ENCODE results near the gene AMY1A. TPM values are rescaled to one million over a fixed set of nuclear protein-coding genes. Genes with fewer than 3 reads are reported as not detected.
"Not testable (repeated sequence)": the region's sequence is repeated elsewhere in the genome, so short reads cannot be mapped to it uniquely, and the experiment has no call there.

The AMY1A gene
- not detected for total RNA-seq

- H3K36me3 Mint-ChIP-seq (ENCODE audit: low read depth); H3K27me3 Mint-ChIP-seq; H3K4me1 Mint-ChIP-seq (ENCODE audit: low read depth); H3K4me3 Mint-ChIP-seq; DNase-seq; POLR2A ChIA-PET; H3K9me3 Mint-ChIP-seq; CTCF ChIA-PET; intact Hi-C loops (cut with micrococcal nuclease); ATAC-seq; H3K27ac Mint-ChIP-seq: not testable (repeated sequence)
Measured at GRCh38 chr1:103655460-103655859, at the start of gene AMY1A. AMY1A (plus strand) TSS chr1:103655760; CDS start chr1:103656331, 571 bp downstream.

GRCh38 chr1:103616362-103616761 is 39.2 kb upstream of the AMY1A start:
- TF ChIP-seq CTCF (IDR thresholded peaks at IDR 0.05): no peak
- intact Hi-C loops (cut with micrococcal nuclease): no loop called here
- Mint-ChIP-seq H3K4me1 (ENCODE audit: low read depth) (no peaks in the 10 kb centered on the region), H3K9me3 (no peaks in the 10 kb centered on the region), H3K27me3 (no peaks in the 10 kb centered on the region), H3K4me3 (no peak overlapping the region), H3K27ac (no peak overlapping the region), H3K36me3 (ENCODE audit: low read depth) (no peaks in the 10 kb centered on the region)
- ATAC-seq (no peak), DNase-seq (no peak)
- ChIA-PET POLR2A (no interaction called here), CTCF (no interaction called here)

DNA sequence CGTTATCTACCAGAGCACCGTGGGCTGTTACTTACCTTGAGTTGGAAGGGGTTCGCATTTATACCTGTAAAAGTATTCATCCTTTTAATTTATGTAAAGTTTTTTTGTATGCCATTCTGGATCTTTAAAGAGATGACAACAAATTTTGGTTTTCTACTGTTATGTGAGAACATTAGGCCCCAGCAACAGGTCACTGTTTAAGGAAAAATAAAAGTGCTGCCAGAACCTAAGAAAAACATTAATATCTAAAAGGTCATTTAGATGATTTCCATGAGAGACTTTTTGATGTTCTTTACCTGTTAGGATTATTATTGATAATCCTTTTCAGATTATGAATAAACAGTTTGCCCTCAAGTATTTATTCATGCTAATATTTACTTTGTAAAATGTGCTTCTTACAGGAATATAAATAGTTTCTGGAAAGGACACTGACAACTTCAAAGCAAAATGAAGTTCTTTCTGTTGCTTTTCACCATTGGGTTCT is 38.5 kb upstream of the AMY1A start, which contains the start of gene AMY2A:
TSS of gene AMY2A (plus strand) at position 434 of the 484 bp plus-strand sequence. CDS start at position 448, 14 bp downstream.
- not testable (repeated sequence) for ATAC-seq

GRCh38 chr1:103627436-103627835 is 28.1 kb upstream of the AMY1A start:
- POLR2A ChIA-PET; intact Hi-C loops (cut with micrococcal nuclease); H3K27me3 Mint-ChIP-seq; H3K27ac Mint-ChIP-seq; H3K4me3 Mint-ChIP-seq; ATAC-seq; DNase-seq; H3K4me1 Mint-ChIP-seq (ENCODE audit: low read depth); CTCF ChIA-PET; H3K9me3 Mint-ChIP-seq; H3K36me3 Mint-ChIP-seq (ENCODE audit: low read depth): not testable (repeated sequence)

More for the DNA sequence above, 38.5 kb upstream of the AMY1A start, which contains the start of gene AMY2A:
- H3K27ac Mint-ChIP-seq; DNase-seq; H3K27me3 Mint-ChIP-seq; H3K4me1 Mint-ChIP-seq (ENCODE audit: low read depth); CTCF ChIA-PET; POLR2A ChIA-PET; intact Hi-C loops (cut with micrococcal nuclease); H3K36me3 Mint-ChIP-seq (ENCODE audit: low read depth); H3K4me3 Mint-ChIP-seq; H3K9me3 Mint-ChIP-seq: not testable (repeated sequence)

DNA sequence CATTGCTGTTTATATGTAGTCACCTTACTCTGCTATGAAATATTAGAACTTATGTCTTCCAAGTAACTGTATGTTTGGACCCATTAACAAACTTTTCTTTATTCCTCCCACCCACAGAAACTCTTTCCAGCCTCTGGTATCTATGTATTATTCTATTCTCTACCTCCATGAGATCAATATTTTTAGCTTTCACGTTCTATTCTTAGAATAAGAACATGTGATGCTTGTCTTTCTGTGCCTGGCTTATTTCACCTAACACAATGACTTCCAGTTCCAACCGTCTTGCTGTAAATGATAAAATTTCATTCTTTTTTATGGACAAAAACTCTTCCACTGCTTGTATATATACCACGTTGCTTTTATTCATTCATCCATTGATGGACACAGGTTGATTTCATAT is 14.4 kb upstream of the AMY1A start:
- POLR2A ChIA-PET; H3K36me3 Mint-ChIP-seq (ENCODE audit: low read depth); H3K4me1 Mint-ChIP-seq (ENCODE audit: low read depth); H3K27ac Mint-ChIP-seq; DNase-seq; CTCF ChIA-PET; H3K9me3 Mint-ChIP-seq; intact Hi-C loops (cut with micrococcal nuclease); H3K27me3 Mint-ChIP-seq; ATAC-seq; H3K4me3 Mint-ChIP-seq: not testable (repeated sequence)

DNA sequence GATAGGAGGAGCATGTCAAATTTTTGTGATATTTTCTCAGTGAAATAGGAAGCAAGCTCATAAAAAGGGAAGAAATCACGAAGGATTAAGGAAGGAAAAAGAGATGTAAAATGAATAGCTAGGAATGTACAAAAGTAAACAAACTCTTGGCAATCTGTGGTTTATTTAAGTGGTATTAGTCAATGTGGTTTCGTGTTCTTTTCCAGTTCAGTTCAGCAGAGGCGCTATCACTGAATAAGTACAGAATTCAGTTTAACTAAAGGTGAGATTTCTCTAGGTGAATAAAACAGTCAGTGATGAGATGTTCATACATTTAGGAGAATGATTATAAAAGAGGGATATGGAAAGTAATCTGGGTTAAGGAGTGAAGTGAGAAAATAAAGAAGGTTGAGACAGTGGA is 11.7 kb upstream of the AMY1A start:
- ATAC-seq; POLR2A ChIA-PET; CTCF ChIA-PET; H3K36me3 Mint-ChIP-seq (ENCODE audit: low read depth); intact Hi-C loops (cut with micrococcal nuclease); H3K9me3 Mint-ChIP-seq; H3K4me3 Mint-ChIP-seq; H3K27me3 Mint-ChIP-seq; H3K27ac Mint-ChIP-seq; DNase-seq; H3K4me1 Mint-ChIP-seq (ENCODE audit: low read depth): not testable (repeated sequence)

DNA sequence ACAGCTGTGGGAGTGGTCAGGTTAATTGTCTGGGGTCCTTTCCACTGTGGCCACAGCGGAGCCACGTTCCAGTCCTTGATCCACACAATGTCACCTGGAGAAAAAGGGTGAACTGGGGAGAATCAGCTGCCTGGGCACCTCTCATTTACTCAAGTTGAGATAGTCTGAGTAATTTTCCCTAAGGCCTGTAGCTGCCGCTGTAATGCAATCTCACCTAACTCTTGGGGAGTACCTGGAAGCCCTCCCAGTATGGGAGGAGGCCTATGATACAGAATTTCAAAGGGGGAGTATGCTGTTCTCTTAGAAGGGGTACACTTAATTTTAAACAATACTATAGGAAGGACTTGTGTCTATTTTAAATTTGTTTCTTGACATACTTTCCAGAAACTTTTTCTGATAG is 5.3 kb upstream of the AMY1A start:
- H3K36me3 Mint-ChIP-seq (ENCODE audit: low read depth); POLR2A ChIA-PET: not testable (repeated sequence)

DNA sequence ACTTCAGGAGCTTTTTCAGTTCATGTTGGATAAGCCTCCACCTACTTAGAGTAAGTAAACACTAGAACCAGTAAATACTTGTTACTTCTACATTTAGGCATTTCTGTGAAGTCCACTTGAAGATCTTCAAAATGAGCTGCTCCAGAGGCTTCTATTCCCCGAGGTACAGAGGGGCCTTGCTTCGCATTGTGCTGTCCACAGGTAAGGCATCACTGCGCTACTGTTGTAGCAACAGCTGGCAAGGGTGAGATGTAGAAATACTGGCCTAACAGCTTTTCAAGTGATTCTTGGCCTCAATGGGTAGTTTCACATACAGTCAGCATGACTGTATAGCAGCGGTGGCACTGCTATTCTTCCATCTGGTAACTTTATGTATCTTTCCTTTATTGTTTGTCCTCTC is 4.7 kb upstream of the AMY1A start:
- intact Hi-C loops (cut with micrococcal nuclease); H3K9me3 Mint-ChIP-seq; H3K4me3 Mint-ChIP-seq; CTCF ChIA-PET; H3K36me3 Mint-ChIP-seq (ENCODE audit: low read depth); H3K27ac Mint-ChIP-seq; H3K4me1 Mint-ChIP-seq (ENCODE audit: low read depth); H3K27me3 Mint-ChIP-seq; POLR2A ChIA-PET; DNase-seq; ATAC-seq: not testable (repeated sequence)

More for the DNA sequence above, 5.3 kb upstream of the AMY1A start:
- H3K9me3 Mint-ChIP-seq; H3K27me3 Mint-ChIP-seq; ATAC-seq; DNase-seq; H3K4me3 Mint-ChIP-seq; intact Hi-C loops (cut with micrococcal nuclease); CTCF ChIA-PET; H3K27ac Mint-ChIP-seq; H3K4me1 Mint-ChIP-seq (ENCODE audit: low read depth): not testable (repeated sequence)

DNA sequence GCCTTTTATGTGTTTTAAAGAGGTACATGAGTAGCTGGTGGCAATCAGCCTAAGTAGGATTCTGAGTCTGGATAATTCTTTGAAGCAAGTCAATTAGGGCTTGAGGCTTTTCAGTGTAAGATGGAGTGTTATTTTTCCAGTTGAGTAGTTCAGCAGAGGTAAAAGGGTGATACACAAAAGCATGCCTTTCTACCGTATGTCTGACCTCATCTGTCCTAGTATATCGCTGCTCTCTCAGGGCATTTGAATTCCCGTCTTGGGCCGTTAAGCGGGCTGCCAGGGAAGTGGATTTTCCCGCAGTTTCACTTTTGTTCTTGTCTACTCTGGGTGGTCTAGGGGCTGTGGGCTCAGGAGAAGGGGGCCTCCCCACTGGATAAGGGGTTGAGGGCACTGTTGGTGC is 1.4 kb upstream of the AMY1A start:
- intact Hi-C loops (cut with micrococcal nuclease); H3K9me3 Mint-ChIP-seq; H3K4me1 Mint-ChIP-seq (ENCODE audit: low read depth); ATAC-seq; H3K36me3 Mint-ChIP-seq (ENCODE audit: low read depth); DNase-seq; H3K27ac Mint-ChIP-seq; H3K4me3 Mint-ChIP-seq; CTCF ChIA-PET; POLR2A ChIA-PET; H3K27me3 Mint-ChIP-seq: not testable (repeated sequence)

DNA sequence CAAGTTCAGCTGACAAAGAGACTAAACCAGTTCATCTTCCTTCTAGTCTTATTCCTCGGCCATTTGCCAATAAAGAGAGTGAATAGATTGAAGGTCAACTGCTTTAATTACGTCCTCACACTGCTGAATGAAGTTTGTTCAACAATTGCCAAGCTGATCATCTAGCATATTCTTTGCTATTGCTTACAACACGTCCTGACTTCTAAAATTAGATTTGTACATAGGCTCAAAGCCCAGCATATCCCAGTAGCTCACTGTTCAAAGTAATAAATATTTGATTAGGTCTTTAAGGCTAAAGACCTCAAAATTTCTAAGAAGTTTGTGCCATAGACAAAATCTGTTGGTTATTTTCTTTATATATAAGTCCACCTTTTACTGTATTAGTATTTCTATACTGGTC is 20.8 kb downstream of the AMY1A start:
- H3K4me1 Mint-ChIP-seq (ENCODE audit: low read depth); H3K27me3 Mint-ChIP-seq; intact Hi-C loops (cut with micrococcal nuclease); H3K27ac Mint-ChIP-seq; ATAC-seq; CTCF ChIA-PET; H3K36me3 Mint-ChIP-seq (ENCODE audit: low read depth); H3K9me3 Mint-ChIP-seq; DNase-seq; H3K4me3 Mint-ChIP-seq; POLR2A ChIA-PET: not testable (repeated sequence)

GRCh38 chr1:103696110-103696509 is 40.5 kb downstream of the AMY1A start, which contains the start of gene AMY1B:
AMY1B (minus strand) TSS chr1:103696210; CDS start chr1:103695639, 571 bp downstream.
- CTCF ChIA-PET; H3K4me1 Mint-ChIP-seq (ENCODE audit: low read depth); H3K4me3 Mint-ChIP-seq; ATAC-seq; H3K36me3 Mint-ChIP-seq (ENCODE audit: low read depth); H3K9me3 Mint-ChIP-seq; POLR2A ChIA-PET; H3K27me3 Mint-ChIP-seq; DNase-seq; H3K27ac Mint-ChIP-seq; intact Hi-C loops (cut with micrococcal nuclease): not testable (repeated sequence)

DNA sequence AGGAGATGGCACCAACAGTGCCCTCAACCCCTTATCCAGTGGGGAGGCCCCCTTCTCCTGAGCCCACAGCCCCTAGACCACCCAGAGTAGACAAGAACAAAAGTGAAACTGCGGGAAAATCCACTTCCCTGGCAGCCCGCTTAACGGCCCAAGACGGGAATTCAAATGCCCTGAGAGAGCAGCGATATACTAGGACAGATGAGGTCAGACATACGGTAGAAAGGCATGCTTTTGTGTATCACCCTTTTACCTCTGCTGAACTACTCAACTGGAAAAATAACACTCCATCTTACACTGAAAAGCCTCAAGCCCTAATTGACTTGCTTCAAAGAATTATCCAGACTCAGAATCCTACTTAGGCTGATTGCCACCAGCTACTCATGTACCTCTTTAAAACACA is 41.9 kb downstream of the AMY1A start:
- H3K9me3 Mint-ChIP-seq; H3K36me3 Mint-ChIP-seq (ENCODE audit: low read depth); H3K27me3 Mint-ChIP-seq; H3K4me3 Mint-ChIP-seq; H3K27ac Mint-ChIP-seq; POLR2A ChIA-PET; ATAC-seq; CTCF ChIA-PET; H3K4me1 Mint-ChIP-seq (ENCODE audit: low read depth); DNase-seq; intact Hi-C loops (cut with micrococcal nuclease): not testable (repeated sequence)

Measured in activated CD8-positive, alpha-beta T cell treated with anti-CD3 and anti-CD28 coated beads for 36 hours (primary cell).